Upper lobe of right lung (tissue), 1 donor: Measurements from ENCODE around the gene KNDC1. TPM values are rescaled to one million over a fixed set of nuclear protein-coding genes. Genes with fewer than 3 reads are reported as not detected.
A peak's percentile ranks its signal among the peaks of the same experiment; 100 is the strongest.
"Not testable (repeated sequence)": the region's sequence is repeated elsewhere in the genome, so short reads cannot be mapped to it uniquely, and the experiment has no call there.

Experiments
- ATAC-seq: fragments of 200-7000 bp; cut with Tn5 transposase; one replicate; pipeline ENCODE4 v1.9.1; 2020; ENCODE audit warnings: mild to moderate bottlenecking, moderate library complexity
- DNase-seq: peaks from one replicate; pipeline ENCODE4 v3.0.0-alpha.2; 2020
- H3K27ac ChIP-seq: fragments of 200-600 bp; one replicate; pipeline ENCODE4 v1.8.0; 2022
- H3K27me3 ChIP-seq: fragments of 200-600 bp; one replicate; pipeline ENCODE4 v1.8.0; 2022; ENCODE audit warnings: mild to moderate bottlenecking
- H3K36me3 ChIP-seq: fragments of 200-600 bp; one replicate; pipeline ENCODE4 v1.8.0; 2022
- H3K4me1 ChIP-seq: fragments of 200-600 bp; one replicate; pipeline ENCODE4 v1.8.0; 2022
- H3K4me3 ChIP-seq: fragments of 200-600 bp; one replicate; pipeline ENCODE4 v1.8.0; 2022; ENCODE audit warnings: mild to moderate bottlenecking
- H3K9me3 ChIP-seq: fragments of 200-600 bp; one replicate; pipeline ENCODE4 v1.8.0; 2022
- CTCF ChIP-seq: fragments of 200-600 bp; IDR thresholded peaks from one replicate; pipeline ENCODE4 v1.8.0; 2022; ENCODE audit warnings: antibody characterized with exemption
- intact Hi-C: fragments of 100-400 bp; cut with DNase I; formaldehyde crosslinking; loops from one replicate; pipeline ENCODE4 v1.11.0; 2022
- total RNA-seq: library from RNA; stranded (reverse); fragmentation: NEBNext Ultra II Directional; extraction: Animal tissue kit (Norgen Biotek cat#: 25700); gene quantifications from one replicate; pipeline ENCODE4 v1.2.1, GENCODE V29; 2021
- donor health status: DM: no; HTN: yes; CAD: no; lungs with severe emphysema.

The KNDC1 gene
- total RNA-seq, 1 donor from 2014 or later, result 14.3 TPM

- Histone ChIP-seq H3K9me3 (no peaks in the 10 kb centered on the region), H3K27me3 (no peaks in the 10 kb centered on the region), H3K36me3 (no peaks in the 10 kb centered on the region), H3K27ac (peak overlapping the region; percentile 95), H3K4me1 (peaks cover 52% of the 10 kb centered on the region), H3K4me3 (peak overlapping the region; percentile 65)
- intact Hi-C loops, result no loop called here
- DNase-seq, result peak; percentile 95
- ATAC-seq, result peak; percentile 82
- no peak for TF ChIP-seq CTCF
Measured at GRCh38 chr10:133261726-133262325, 101.8 kb downstream of the KNDC1 start.

- Histone ChIP-seq H3K4me1 (peaks cover 45% of the 10 kb centered on the region), H3K4me3 (peak overlapping the region; percentile 38), H3K36me3 (no peaks in the 10 kb centered on the region), H3K27me3 (no peaks in the 10 kb centered on the region), H3K9me3 (no peaks in the 10 kb centered on the region), H3K27ac (no peak overlapping the region)
- TF ChIP-seq CTCF, result no peak
- intact Hi-C loops, result no loop called here
- DNase-seq (no peak), ATAC-seq (no peak)
Measured at GRCh38 chr10:133262696-133263095, 102.7 kb downstream of the KNDC1 start.

GRCh38 chr10:133263674-133264073 lies 103.7 kb downstream of the KNDC1 start:
- DNase-seq (no peak), ATAC-seq (no peak)
- Histone ChIP-seq H3K4me3 (no peak overlapping the region), H3K27me3 (no peaks in the 10 kb centered on the region), H3K9me3 (no peaks in the 10 kb centered on the region), H3K36me3 (no peaks in the 10 kb centered on the region), H3K4me1 (peaks cover 36% of the 10 kb centered on the region), H3K27ac (no peak overlapping the region)
- intact Hi-C loops, result no loop called here
- no peak for TF ChIP-seq CTCF

GRCh38 chr10:133264461-133264860 lies 104.4 kb downstream of the KNDC1 start:
- Histone ChIP-seq H3K27ac (peak overlapping the region; percentile 24), H3K9me3 (no peaks in the 10 kb centered on the region), H3K36me3 (no peaks in the 10 kb centered on the region), H3K27me3 (no peaks in the 10 kb centered on the region), H3K4me3 (no peak overlapping the region), H3K4me1 (peaks cover 28% of the 10 kb centered on the region)
- ATAC-seq (no peak), DNase-seq (no peak)
- intact Hi-C loops, result no loop called here
- TF ChIP-seq CTCF, result no peak

GRCh38 chr10:133265052-133265451 lies 105.0 kb downstream of the KNDC1 start:
- DNase-seq, H3K27ac ChIP-seq, H3K9me3 ChIP-seq, H3K36me3 ChIP-seq, ATAC-seq, H3K4me3 ChIP-seq, intact Hi-C loops, H3K27me3 ChIP-seq: not testable (repeated sequence)
- peaks cover 22% of the 10 kb centered on the region for H3K4me1 ChIP-seq

- Histone ChIP-seq H3K9me3 (no peaks in the 10 kb centered on the region), H3K4me1 (peaks cover 13% of the 10 kb centered on the region), H3K4me3 (no peak overlapping the region), H3K27me3 (no peaks in the 10 kb centered on the region), H3K27ac (no peak overlapping the region), H3K36me3 (no peaks in the 10 kb centered on the region)
- TF ChIP-seq CTCF, result no peak
- intact Hi-C loops, result no loop called here
- ATAC-seq (no peak), DNase-seq (no peak)
Measured at GRCh38 chr10:133266056-133266795, 106.2 kb downstream of the KNDC1 start.
